Glomerular endothelial cell (primary cell): ENCODE data around the gene CENPH. TPM values are rescaled to one million over a fixed set of nuclear protein-coding genes. Genes with fewer than 3 reads are reported as not detected.
"Not testable (repeated sequence)": the region's sequence is repeated elsewhere in the genome, so short reads cannot be mapped to it uniquely, and the experiment has no call there.

Source experiments
- DNase-seq: peaks from one replicate; pipeline ENCODE4 v3.0.0-alpha.2; 2011; ENCODE audit warnings: low read depth, low spot score; ENCODE audit errors: extremely low read depth
- total RNA-seq: library from RNA; depleted of rRNA; stranded (reverse); fragments of >200 nt; gene quantifications from 2 replicates; pipeline ENCODE4 v1.2.3, GENCODE V29; 2015

Gene CENPH
- total RNA-seq, 1 donor from 2014 or later = 6.8 TPM

DNA sequence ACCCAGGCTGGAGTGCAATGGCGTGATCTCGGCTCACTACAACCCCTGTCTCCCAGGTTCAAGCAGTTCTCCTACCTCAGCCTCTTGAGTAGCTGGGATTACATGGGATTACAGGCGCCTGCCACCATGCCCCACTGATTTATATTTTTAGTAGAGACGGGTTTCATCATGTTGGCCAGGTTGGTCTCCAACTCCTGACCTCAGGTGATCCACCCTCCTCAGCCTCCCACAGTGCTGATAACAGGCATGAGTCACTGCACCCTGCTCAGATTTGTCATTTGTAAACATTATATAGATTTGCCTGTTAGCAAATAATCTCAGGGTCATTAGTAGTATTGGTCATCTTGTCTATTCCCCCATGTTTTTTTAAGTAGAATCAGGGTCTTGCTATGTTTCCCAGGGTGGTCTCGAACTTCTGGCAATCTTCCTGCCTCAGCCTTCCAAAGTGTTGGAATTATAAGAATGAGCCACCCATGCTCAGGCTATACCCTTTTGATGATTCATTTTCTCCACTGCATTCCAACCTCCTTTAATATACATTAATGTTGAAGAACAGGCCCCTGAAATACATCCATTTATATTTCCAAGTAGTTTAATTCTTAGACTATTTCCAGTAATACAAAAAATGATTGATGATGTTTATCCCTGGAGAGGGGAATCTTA, 17.3 kb downstream of the CENPH start:
- DNase-seq = no peak

DNA sequence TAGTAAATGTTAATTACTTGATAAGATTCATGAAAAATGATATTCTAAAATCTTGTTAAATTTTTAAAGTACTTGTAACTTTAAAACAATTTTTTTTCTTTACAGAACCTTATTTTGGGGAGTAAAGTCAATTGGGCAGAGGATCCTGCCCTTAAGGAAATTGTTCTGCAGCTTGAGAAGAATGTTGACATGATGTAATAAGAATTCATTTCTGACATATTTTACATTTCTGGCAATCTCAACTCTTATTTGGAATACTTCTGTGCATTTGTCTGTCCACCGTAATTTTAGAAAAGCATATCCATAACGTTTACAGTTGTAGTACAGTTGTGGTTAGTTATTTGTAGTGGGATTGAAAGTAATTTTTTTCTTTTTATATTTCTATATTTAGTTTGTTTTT, 20.2 kb downstream of the CENPH start:
- no peak for DNase-seq

DNA sequence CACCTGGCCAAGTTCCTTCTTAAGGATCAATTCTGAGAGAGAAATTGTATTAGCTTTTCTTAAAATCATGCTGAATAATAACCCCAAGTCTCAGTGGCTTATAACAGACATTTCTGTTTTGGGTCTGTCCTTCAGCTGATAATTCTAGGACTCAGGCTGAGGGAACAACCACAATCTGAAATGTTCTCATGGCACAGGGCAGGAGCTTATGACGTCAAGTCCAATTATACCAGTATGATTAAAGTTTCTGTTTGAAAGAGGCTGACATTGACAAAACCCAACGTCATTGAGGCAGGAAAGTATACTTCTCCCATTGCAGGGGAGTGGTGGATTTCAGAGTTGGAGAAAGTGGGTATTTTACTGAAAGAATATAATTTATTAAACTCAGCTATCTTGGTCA, 21.8 kb downstream of the CENPH start:
- no peak for DNase-seq

DNA sequence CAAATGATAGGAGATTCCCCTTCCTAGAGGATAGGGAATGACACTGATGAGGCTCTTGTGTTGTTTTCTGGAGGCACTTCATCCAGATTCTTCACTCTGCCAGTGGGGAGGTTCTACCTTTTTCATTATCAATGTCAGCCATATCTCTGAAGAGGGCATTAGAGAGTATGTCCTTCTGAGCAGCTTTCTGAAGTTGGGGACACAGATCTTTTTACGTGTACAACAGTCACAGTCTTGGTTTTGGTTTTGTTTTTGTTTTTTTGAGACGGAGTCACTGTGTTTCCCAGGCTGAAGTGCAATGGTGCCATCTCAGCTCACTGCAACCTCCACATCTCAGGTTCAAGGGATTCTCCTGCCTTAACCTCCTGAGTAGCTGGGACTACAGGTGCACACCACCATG, 22.6 kb downstream of the CENPH start:
- DNase-seq = no peak

DNA sequence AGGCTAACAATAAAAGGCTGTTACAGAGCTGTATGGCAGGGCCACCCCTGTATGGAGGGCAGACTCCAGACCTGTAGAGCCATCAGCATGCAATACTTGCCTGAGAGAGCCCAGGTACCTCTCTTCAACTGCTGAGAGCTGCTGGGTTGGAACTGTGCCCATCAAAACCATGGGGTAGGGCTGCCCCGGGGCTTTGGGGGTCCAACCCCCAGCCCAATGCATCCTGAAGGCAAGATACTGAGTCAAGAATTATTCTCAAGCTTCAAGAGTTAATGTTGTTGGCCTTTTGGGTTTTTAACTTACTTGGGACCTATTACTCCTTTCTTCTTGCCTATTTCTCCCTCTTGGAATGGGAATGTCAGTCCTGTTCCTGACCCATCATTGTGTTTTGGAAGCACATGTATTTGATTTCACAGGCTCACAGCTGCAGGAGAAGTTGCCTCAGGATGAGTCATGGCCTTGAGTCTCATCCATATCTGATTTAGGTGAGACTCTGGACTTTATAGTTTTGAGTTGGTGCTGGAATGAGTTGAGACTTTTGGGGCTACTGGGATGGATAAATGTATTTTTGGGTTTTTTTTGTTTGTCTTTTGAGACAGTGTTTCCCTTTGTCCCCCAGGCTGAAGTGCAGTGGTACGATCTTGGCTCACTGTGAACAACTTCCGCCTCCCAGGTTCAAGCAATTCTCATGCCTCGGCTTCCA, 24.3 kb downstream of the CENPH start:
- no peak for DNase-seq

DNA sequence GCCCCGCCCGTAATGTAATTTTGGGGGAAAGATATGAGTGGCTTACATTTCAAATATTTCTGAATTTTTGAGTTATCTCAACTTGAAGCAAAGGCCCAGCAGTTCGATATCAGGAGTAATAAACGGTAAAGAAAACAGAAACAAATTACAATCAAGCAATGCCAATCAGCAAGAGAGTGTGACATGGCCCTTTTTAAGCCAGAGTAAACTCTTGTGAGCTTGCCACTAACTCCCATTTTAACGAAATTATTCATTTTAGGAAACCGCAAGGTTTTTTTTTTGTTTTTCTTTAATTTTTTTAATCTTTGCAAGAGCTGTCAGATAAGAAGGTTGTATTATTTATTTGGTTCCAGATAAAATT, 27.7 kb downstream of the CENPH start:
- DNase-seq = no peak

DNA sequence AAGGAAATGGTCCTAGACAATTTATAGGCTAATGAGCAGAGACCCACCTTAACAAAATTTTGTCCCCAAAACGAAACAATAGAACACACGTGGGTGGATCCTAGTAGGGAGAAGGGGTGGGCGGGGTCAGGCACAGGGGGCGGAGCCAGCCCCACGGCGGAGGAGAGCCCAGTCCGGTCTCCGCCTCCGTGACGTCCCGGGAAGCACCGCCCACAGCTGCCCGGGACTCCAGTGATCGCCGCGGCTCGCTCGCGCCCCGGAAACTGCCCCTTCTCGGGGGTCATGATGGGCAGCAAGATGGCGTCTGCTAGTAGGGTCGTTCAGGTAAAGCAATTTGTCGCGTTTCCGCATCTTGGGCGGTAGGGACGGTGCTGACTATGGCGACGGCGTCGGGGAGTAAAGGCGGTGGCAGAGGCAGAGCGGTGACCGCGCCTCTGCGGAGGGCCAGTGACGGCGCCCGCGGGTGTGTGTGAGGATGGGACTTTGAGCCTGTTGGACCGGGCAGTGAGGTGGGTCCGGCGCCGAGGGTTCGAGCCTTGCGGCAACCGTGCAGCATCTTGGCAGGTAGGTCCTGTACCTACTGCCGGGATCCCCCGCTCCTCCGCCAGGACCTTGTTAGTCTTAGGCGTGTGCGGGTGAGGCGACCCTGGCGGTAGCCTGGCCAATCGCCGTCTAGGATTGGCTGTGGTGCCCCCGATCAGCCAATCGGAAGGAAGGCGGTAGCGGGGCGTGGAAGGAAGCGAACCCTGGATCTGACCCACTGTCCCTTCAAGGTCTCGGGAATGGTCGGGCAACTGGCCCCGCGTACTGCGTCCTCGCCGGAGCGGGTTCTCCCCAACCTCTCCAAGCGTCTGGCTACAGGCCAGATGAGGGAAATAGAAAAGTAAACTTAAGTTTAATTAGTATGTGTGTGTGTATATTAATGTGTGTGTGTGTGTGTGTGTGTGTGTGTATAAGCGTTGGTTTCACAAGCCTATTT, 28.5 kb downstream of the CENPH start:
- DNase-seq = no peak

DNA sequence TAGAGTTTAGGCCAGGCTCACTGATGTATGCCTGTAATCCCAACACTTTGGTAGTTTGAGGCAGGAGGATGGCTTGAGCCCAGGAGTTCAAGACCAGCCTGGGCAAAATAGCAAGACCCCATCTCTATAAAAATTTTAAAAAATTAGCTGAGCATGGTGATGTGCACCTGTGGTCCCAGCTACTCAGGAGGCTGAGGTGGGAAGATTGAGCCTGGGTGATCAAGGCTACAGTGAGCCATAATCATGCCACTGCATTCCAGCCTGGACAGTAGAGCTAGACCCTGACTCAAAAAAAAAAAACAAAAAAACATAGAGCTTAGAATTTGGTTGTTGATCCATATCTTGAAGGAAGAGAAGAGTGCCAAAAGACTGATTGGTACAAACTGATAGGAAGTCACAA, 30.6 kb downstream of the CENPH start:
- no peak for DNase-seq

DNA sequence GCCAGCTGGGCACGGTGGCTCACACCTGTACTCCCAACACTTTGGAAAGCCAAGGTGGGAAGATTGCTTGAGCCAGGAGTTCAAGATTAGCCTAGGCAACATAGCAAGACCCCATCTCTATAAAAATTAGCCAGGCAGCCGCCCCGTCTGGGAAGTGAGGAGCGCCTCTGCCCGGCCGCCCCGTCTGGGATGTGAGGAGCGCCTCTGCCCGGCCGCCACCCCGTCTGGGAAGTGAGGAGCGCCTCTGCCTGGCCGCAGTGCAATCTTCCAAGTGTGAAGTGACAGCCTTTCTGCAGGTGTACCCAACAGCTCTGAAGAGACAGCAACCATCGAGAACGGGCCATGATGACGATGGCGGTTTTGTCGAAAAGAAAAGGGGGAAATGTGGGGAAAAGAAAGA, 31.0 kb downstream of the CENPH start:
- DNase-seq = not testable (repeated sequence)

DNA sequence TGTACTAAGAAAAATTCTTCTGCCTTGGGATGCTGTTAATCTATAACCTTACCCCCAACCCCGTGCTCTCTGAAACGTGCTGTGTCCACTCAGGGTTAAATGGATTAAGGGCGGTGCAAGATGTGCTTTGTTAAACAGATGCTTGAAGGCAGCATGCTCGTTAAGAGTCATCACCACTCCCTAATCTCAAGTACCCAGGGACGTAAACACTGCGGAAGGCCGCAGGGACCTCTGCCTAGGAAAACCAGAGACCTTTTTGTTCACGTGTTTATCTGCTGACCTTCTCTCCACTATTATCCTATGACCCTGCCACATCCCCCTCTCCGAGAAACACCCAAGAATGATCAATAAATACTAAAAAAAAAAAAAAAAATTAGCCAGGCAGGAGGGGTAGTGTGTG, 31.4 kb downstream of the CENPH start:
- DNase-seq = not testable (repeated sequence)

DNA sequence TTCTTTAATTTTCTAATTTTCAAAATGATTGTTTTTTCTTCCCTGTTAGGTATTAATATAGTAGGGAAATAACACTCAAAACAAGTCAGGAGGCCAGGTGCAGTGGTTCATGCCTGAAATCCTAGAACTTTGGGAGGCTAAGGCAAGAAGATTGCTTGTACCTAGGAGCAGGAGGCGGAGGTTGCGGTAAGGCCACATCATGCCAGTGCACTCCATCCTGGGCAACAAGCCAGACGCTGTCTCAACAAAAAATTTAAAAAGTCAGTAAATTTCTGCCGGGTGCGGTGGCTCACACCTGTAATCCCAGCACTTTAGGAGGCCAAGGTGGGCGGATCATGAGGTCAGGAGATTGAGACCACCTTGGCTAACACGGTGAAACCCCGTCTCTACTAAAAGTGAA, 35.1 kb downstream of the CENPH start:
- DNase-seq = no peak

DNA sequence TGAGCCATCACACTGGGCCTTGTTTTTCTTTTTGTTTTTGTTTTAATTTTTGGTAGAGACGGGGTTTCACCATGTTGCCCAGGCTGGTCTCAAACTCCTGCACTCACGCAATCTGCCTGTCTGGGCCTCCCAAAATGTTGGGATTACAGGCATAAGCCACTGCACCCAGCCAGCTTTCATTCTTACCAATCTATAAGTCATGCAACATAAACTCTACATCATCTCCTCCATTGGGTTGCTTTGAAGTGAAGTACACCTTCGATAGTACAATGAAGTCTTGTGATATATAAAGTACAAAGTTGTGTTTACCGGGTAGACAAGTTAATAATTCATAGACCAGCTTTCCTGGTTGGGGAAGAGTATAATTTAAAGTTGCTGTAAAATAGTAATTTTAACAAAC, 36.5 kb downstream of the CENPH start:
- DNase-seq = no peak

DNA sequence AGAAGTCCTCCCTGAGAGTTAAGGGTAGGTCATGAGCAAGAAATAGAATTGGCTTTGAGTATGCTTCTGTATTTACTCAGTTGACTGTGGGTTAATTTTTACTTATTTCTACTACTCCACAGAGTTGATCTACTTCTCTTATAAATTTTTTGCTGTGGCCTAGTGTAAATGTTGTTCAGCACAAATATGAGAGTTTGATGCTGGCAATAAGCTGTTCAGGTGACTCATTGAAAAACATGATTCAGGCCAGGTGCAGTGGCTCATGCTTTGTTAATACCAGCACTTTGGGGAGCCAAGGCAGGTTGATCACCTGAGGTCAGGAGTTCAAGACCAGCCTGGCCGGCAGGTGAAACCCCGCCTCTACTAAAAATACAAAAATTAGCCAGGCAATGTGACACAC, 40.8 kb downstream of the CENPH start:
- no peak for DNase-seq

DNA sequence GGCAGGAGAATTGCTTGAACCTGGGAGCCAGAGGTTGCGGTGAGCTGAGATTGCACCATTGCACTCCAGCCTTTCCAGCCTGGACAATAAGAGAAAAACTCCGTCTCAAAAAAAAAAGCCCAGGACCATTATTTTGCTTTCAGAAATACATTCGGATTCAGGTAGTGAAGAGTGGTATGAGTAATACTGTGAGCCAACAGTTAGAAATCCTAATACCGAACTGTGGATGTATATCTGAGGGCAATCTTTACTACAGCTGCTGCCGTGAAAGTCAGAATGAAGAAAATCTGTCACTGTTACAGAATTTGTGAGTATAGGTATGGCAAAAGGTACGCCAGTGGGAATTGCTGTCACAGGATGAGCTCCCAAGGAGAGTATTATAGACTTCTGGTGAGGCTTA, 41.9 kb downstream of the CENPH start:
- DNase-seq = no peak

DNA sequence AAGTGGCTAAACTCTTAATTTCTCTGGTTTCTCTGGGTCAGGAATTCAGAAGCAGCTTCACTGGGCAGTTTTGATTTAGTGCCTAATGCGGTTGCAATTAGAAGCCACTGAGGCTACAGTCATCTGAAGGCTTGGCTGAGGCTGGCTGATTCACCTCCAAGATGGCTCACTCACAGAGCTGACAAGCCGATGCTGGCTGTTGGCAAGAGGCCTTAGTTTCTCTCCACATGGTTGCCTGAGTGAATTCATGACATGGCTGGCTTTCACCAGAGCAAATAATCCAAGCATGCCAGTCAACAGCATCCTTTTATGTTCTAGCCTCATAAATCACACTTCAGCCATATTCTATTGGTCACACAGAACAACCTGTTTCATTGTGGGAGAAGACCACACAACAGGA, 42.5 kb downstream of the CENPH start:
- DNase-seq = no peak

DNA sequence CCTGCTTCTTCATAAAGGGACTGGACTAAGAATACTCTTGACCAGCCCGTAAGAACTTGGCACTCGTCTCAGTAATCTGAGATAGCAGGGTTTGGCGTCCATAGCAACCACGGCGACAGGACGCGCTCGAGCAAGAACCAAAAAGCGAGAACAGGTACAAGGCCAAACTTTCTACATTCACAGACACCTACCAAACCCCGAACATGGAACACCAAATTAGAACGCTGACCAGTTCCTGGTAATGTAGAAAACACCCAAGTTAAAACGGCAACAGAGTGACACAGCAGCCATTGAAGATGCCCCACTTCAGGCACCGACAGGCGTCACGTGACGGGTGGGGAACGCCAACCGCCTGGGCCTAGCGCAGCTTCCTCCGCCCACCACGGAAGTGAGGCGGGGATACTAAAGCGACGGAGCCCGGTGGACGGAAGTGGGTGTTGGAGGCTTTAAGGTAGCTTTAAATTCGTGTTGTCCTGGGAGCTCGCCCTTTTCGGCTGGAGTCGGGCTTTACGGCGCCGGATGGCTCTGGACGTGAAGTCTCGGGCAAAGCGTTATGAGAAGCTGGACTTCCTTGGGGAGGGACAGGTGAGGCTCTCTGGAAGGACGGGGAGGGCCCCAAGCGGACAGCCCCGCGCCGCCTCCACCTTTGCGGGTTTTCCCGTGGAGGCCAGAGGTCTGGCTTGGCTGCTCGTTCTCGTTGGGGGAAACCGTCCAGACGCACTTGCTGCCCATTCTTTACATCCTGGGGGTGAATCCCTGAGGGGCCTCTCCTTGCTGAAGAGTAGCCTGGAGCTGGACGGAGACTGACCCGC, 45.3 kb downstream of the CENPH start, which contains the start of gene CDK7:
Gene CDK7, plus strand, starts transcription at position 430 of the 812 bp plus-strand sequence. Its CDS starts 90 bp downstream, at position 520.
- no peak for DNase-seq

DNA sequence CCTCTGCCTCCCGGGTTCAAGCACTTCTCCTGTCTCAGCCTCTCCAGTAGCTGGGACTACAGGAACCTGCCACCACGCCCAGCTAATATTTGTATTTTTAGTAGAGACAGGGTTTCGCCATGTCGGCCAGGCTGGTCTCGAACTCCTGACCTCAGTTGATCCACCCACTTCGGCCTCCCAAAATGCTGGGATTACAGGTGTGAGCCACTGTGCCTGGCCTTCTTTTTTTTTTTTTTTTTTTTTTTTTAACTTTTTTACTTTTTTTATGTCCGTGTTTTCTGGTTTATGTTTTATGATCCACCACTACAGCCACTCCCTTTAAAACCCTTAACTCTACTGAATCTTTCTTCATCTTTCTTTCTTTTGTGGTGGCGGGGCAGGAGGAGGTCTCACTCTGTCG, 47.4 kb downstream of the CENPH start:
- not testable (repeated sequence) for DNase-seq

DNA sequence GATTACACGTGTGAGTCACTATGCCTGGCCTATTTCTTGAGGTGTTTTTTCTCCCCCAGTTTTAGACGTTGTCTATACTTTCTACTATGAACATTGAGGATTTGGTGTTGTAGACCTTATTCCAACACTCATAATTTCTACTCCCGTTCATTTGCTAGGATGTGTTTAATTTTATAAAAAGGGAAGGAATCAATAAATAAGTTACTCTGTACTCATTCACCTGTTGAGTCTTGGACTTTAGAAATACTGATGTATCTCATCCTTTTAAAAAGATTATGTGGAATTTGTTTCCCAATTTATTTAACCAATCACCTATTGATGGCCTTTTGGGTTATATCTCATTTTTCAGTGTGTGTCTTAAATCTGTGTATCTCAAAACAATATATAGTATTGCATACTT, 48.5 kb downstream of the CENPH start:
- no peak for DNase-seq

DNA sequence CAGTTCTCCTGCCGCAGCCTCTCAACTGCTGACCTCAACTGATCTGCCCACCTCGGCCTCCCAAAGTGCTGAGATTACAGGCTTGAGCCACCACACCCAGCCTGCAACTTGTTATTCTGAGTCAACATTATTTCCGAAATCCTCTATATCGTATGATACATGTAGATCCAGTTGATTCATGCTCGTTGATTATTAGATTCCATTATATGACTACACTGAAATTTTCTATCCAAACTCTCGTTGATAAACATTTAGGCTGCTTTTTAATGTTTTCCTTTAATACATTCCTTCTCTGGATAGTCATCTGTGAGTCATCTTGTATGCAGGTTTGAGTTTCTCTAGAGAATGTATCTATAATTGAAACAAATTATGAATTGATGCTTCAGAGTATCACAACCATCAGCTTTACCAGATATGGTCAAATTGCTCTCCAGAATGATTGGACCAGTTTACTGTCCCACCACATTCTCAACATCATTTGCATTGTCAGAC, 49.4 kb downstream of the CENPH start:
- DNase-seq = no peak

DNA sequence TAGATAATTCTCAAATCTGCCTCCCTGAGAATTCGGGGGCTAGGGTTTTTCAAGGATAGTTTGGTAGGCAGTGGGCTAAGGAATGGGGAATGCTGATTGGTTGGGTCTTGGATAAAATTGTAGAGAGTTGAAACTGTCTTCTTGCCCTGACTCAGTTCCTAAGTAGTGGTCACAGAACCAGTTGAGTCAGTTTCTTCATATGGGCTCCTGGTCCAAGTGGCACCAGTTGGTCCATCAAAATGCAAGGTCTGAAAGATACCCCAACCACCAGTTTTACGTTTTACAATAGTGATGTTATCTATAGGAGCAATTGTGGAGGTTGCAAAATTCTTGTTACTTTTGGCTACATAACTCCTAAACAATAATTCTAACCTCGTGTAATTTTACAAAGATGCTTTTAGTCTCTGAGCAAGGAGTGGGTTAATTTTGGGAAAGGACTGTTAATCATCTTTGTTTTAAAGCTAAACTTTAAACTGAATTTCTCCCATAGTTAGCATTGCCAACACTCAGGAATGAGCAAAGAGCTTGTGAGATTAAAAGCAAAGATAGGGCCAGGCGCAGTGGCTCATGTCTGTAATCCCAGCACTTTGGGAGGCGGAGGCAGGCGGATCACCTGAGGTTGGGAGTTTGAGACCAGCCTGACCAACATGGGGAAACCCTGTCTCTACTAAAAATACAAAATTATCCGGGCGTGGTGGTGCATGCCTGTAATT, 53.0 kb downstream of the CENPH start:
- no peak for DNase-seq
